GM10847 (cell line): Measurements from ENCODE around the gene FAM81B.

ENCODE experiments used
- POLR2A ChIP-seq: IDR thresholded peaks from 2 replicates; pipeline ENCODE4 v1.6.1; 2011; ENCODE audit not compliant: insufficient read length; ENCODE audit errors: extremely low read depth

The FAM81B gene

GRCh38 chr5:95440825-95441224 lies 49.7 kb downstream of the FAM81B start:
- no peak for TF ChIP-seq POLR2A

GRCh38 chr5:95441636-95442035 lies 50.5 kb downstream of the FAM81B start:
- no peak for TF ChIP-seq POLR2A

DNA sequence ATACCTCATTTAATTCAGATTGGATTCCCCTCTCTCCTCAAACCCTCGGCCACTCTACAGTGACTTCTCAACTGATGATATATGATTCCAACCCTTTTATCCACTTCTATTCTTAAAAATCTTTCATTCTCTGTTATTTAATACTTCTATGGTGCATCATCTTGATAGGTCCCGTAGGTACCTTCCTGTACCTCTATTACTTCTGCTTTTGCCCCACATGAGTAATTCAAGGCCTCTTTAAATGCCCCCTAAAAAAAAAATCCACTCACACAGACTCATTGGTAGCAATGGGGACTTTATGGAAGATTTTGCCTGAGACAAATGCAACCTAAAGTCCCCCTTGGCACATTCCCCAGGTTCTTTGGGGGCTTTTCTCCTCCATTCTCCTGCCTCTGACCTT lies 54.3 kb downstream of the FAM81B start:
- TF ChIP-seq POLR2A = no peak

GRCh38 chr5:95445995-95446394 lies 54.8 kb downstream of the FAM81B start:
- TF ChIP-seq POLR2A = no peak

- TF ChIP-seq POLR2A = no peak
Measured at GRCh38 chr5:95446560-95447221, 55.5 kb downstream of the FAM81B start.

- TF ChIP-seq POLR2A = no peak
Measured at GRCh38 chr5:95447961-95448360, 56.8 kb downstream of the FAM81B start.

- no peak for TF ChIP-seq POLR2A
Measured at GRCh38 chr5:95448789-95449188, 57.6 kb downstream of the FAM81B start.

DNA sequence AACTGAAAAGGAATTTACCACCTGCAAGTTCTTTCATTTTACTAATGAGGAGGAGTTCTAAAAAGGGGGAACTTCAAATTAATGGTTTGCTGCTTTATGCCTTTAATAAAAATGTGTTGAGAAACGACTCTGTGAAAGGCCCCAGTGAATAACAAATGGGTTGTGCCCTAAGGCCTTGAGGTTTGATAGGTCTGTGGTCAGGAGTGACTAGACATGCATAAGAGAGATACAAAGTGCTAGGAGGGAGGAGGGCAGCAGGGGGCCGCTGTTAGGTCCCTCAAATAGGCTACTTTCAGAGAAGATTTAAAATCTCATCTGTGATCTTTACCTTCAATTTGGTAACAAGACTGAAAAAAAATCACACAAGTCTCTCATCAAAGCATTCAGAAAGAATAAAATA lies 58.3 kb downstream of the FAM81B start:
- TF ChIP-seq POLR2A = no peak

- TF ChIP-seq POLR2A = no peak
Measured at GRCh38 chr5:95454536-95454935, 63.4 kb downstream of the FAM81B start.

- no peak for TF ChIP-seq POLR2A
Measured at GRCh38 chr5:95460665-95461064, 69.5 kb downstream of the FAM81B start.

GRCh38 chr5:95471487-95471886 lies 80.3 kb downstream of the FAM81B start:
- TF ChIP-seq POLR2A = no peak

- TF ChIP-seq POLR2A = no peak
Measured at GRCh38 chr5:95471942-95472341, 80.8 kb downstream of the FAM81B start.

GRCh38 chr5:95484421-95484820 lies 93.3 kb downstream of the FAM81B start:
- no peak for TF ChIP-seq POLR2A

GRCh38 chr5:95486191-95486590 lies 95.0 kb downstream of the FAM81B start:
- no peak for TF ChIP-seq POLR2A

- TF ChIP-seq POLR2A = no peak
Measured at GRCh38 chr5:95487880-95488279, 96.7 kb downstream of the FAM81B start.
